Osteoblast (primary cell): ENCODE results near the gene TRAPPC10. TPM values are rescaled to one million over a fixed set of nuclear protein-coding genes. Genes with fewer than 3 reads are reported as not detected.
A peak's percentile ranks its signal among the peaks of the same experiment; 100 is the strongest.

Experiments
- DNase-seq: peaks from one replicate; pipeline ENCODE4 v3.0.0; 2011; ENCODE audit warnings: low spot score, mixed read lengths; ENCODE audit not compliant: insufficient read length; ENCODE audit errors: missing footprints
- H2AFZ ChIP-seq: 2 replicates; pipeline ENCODE4 v1.6.0; 2011; ENCODE audit warnings: mild to moderate bottlenecking, low read length
- H3K27ac ChIP-seq: 2 replicates; pipeline ENCODE4 v1.5.1; 2011; ENCODE audit warnings: mild to moderate bottlenecking, low read depth, low read length, moderate library complexity
- H3K27me3 ChIP-seq: 2 replicates; pipeline ENCODE4 v1.6.0; 2012; ENCODE audit warnings: mild to moderate bottlenecking, control low read depth, inconsistent platforms, low read length, moderate library complexity; ENCODE audit not compliant: insufficient read depth
- H3K36me3 ChIP-seq: 2 replicates; pipeline ENCODE4 v1.5.1; 2011; ENCODE audit warnings: mild to moderate bottlenecking, low read length, control low read depth, moderate library complexity; ENCODE audit not compliant: insufficient read depth
- H3K4me1 ChIP-seq: 2 replicates; pipeline ENCODE4 v1.5.1; 2011; ENCODE audit warnings: mild to moderate bottlenecking, low read length, control low read depth, moderate library complexity; ENCODE audit not compliant: insufficient read depth
- H3K4me2 ChIP-seq: 2 replicates; pipeline ENCODE4 v1.6.0; 2011; ENCODE audit warnings: mild to moderate bottlenecking, low read length; ENCODE audit not compliant: insufficient read depth
- H3K4me3 ChIP-seq: fragments of 200-600 bp; sonication (generic); 3 replicates; pipeline ENCODE4 v1.5.1; 2012; ENCODE audit warnings: mild to moderate bottlenecking, low read length, inconsistent platforms; ENCODE audit not compliant: insufficient read depth
- H3K79me2 ChIP-seq: 2 replicates; pipeline ENCODE4 v1.6.0; 2012; ENCODE audit warnings: mild to moderate bottlenecking, low read length, control low read depth, inconsistent platforms; ENCODE audit not compliant: insufficient read depth
- H3K9me3 ChIP-seq: 2 replicates; pipeline ENCODE4 v1.5.1; 2011; ENCODE audit warnings: low read depth, low read length, control low read depth
- H4K20me1 ChIP-seq: 2 replicates; pipeline ENCODE4 v1.6.0; 2012; ENCODE audit warnings: mild to moderate bottlenecking, low read length, control low read depth; ENCODE audit not compliant: insufficient read depth
- total RNA-seq: library from RNA; depleted of rRNA; stranded (reverse); fragments of >200 nt; gene quantifications from 2 replicates; pipeline ENCODE4 v1.2.3, GENCODE V29; 2012
- TF ChIP-seq, protein P1 (sequence below): IDR thresholded peaks from 2 replicates; pipeline ENCODE4 v1.5.1; 2011; ENCODE audit warnings: mild to moderate bottlenecking, low read depth, low read length, moderate library complexity; ENCODE audit errors: extremely low read depth

Gene TRAPPC10
- total RNA-seq, 1 donor = 36.2 TPM

DNA sequence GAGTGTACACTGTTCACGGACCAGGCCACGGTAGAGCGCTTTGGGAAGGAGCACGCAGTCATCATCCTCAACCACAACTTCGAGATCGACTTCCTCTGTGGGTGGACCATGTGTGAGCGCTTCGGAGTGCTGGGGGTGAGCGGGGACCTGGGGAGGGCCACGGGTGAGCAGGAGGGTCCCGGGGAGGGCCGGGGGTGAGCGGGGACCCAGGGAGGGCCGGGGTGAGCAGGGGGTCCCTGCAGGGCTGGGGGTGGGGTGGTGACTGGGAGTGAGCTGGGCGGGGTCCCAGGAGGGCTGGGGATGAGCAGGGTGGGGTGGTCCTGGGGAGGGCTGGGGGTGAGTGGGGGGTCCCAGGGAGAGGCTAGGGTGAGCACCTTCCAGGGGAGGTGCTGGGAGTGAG lies 44.1 kb upstream of the TRAPPC10 start:
- Histone ChIP-seq H4K20me1 (no peaks in the 10 kb centered on the region), H3K27ac (no peak overlapping the region), H3K4me2 (no peak overlapping the region), H3K4me1 (no peaks in the 10 kb centered on the region), H3K4me3 (no peak overlapping the region), H3K36me3 (peaks cover 17% of the 10 kb centered on the region), H3K79me2 (no peaks in the 10 kb centered on the region), H2AFZ (no peak overlapping the region), H3K9me3 (no peaks in the 10 kb centered on the region), H3K27me3 (no peaks in the 10 kb centered on the region)
- DNase-seq = peak; percentile 46
- TF ChIP-seq, protein P1, sequence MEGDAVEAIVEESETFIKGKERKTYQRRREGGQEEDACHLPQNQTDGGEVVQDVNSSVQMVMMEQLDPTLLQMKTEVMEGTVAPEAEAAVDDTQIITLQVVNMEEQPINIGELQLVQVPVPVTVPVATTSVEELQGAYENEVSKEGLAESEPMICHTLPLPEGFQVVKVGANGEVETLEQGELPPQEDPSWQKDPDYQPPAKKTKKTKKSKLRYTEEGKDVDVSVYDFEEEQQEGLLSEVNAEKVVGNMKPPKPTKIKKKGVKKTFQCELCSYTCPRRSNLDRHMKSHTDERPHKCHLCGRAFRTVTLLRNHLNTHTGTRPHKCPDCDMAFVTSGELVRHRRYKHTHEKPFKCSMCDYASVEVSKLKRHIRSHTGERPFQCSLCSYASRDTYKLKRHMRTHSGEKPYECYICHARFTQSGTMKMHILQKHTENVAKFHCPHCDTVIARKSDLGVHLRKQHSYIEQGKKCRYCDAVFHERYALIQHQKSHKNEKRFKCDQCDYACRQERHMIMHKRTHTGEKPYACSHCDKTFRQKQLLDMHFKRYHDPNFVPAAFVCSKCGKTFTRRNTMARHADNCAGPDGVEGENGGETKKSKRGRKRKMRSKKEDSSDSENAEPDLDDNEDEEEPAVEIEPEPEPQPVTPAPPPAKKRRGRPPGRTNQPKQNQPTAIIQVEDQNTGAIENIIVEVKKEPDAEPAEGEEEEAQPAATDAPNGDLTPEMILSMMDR = no peak

DNA sequence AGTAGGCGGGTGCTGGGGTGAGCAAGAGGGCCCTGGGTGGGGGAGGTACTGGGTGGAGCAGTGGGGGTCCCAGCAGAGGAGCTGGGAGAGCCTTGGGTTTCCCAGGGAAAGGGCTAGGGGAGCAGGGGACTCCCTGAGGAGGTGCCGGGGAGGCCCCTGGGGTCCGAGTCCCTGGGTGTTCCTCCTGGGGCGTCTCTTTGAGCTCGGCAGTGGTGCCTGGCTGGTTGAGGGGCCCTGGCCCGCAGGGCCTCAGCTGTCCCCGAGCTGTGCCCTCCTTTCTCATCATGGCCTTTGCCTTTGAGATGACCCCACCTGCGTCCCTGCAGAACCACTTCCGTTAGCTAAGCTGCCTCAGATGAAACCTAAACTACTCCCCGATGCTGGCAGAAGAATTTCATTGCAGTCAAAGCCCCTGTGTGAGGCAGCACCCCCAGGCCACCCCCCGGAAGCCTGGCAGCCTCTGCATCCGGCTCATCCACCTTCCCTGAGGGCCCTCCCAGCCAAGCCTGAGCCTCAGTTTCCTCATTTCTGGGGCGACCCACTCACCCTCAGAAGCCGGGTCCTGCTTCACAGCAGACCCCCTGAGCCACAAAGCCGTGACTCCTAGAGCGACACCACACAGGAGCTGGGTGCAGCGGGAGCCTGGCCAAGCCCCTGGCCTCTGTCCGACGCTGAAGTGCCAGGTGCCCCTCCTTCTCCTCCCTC lies 43.5 kb upstream of the TRAPPC10 start:
- TF ChIP-seq, protein P1 = no peak
- Histone ChIP-seq H3K36me3 (peaks cover 17% of the 10 kb centered on the region), H2AFZ (no peak overlapping the region)

DNA sequence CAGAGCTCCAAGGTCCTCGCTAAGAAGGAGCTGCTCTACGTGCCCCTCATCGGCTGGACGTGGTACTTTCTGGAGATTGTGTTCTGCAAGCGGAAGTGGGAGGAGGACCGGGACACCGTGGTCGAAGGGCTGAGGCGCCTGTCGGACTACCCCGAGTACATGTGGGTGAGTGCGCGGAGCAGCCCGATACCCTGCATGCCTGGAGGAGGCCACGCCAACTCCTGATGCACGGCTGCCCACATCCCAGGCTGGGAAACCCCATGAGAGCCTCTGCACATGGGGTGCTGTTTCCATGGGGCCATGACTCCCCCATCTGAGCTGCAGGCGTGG lies 43.0 kb upstream of the TRAPPC10 start:
- Histone ChIP-seq H3K27me3 (no peaks in the 10 kb centered on the region), H4K20me1 (no peaks in the 10 kb centered on the region), H3K4me1 (no peaks in the 10 kb centered on the region), H3K27ac (no peak overlapping the region), H2AFZ (no peak overlapping the region), H3K4me3 (no peak overlapping the region), H3K4me2 (no peak overlapping the region), H3K9me3 (no peaks in the 10 kb centered on the region), H3K36me3 (peaks cover 17% of the 10 kb centered on the region), H3K79me2 (no peaks in the 10 kb centered on the region)
- TF ChIP-seq, protein P1 = no peak
- DNase-seq = peak; percentile 34

More for the DNA sequence above, 43.5 kb upstream of the TRAPPC10 start:
- H4K20me1 ChIP-seq = no peaks in the 10 kb centered on the region
- DNase-seq = peak; percentile 77
- no peaks in the 10 kb centered on the region for H3K4me1 ChIP-seq
- no peak overlapping the region for H3K4me2 ChIP-seq
- no peaks in the 10 kb centered on the region for H3K9me3 ChIP-seq
- H3K79me2 ChIP-seq = no peaks in the 10 kb centered on the region
- no peaks in the 10 kb centered on the region for H3K27me3 ChIP-seq
- no peak overlapping the region for H3K4me3 ChIP-seq
- H3K27ac ChIP-seq = no peak overlapping the region

DNA sequence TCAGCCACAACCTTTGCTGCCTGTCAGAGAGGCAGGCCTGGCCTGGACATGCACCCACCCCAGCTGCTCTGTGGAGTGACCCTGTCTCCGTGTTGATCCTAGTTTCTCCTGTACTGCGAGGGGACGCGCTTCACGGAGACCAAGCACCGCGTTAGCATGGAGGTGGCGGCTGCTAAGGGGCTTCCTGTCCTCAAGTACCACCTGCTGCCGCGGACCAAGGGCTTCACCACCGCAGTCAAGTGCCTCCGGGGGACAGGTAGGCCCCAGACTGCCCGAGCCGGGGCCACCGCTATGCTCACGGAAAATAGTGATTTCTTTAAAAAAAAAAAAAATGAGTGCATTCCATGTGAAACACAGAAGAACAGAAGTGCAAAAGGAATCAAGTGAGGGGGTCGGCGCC lies 41.6 kb upstream of the TRAPPC10 start:
- H3K4me3 ChIP-seq = no peak overlapping the region
- peak; percentile 46 for DNase-seq
- no peaks in the 10 kb centered on the region for H3K27me3 ChIP-seq
- H3K4me2 ChIP-seq = no peak overlapping the region
- TF ChIP-seq, protein P1 = no peak
- H2AFZ ChIP-seq = no peak overlapping the region
- H3K36me3 ChIP-seq = peaks cover 13% of the 10 kb centered on the region
- H3K4me1 ChIP-seq = no peaks in the 10 kb centered on the region
- H4K20me1 ChIP-seq = peaks cover 3% of the 10 kb centered on the region
- H3K79me2 ChIP-seq = no peaks in the 10 kb centered on the region
- no peak overlapping the region for H3K27ac ChIP-seq
- H3K9me3 ChIP-seq = no peaks in the 10 kb centered on the region
